Measurements from ENCODE around the gene SLCO4C1. TPM values are rescaled to one million over a fixed set of nuclear protein-coding genes. Genes with fewer than 3 reads are reported as not detected.

SLCO4C1 gene
- polyA plus RNA-seq, 1 experiment: not detected

DNA sequence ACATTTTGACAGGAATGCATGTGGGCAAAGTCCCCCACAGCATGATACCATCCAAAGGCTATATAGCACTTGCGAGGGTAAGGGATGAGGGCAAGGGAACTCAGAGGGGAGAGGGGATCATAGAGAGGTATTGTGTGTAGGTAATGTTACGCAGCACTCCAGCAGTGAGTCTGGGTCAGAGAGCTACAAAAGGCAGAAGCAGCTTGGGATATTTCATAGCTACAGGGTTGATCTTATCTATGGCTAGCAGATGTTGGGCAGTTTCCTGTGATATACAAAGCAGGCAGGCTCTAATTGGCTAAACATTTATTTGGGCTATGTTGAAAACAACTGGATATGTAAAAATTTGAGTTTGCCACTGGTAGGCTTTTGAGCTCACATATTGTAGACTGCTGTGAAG, 17.8 kb upstream of the SLCO4C1 start:
- ChIA-PET POLR2A (no interaction called here), CTCF (no interaction called here)
- no peaks in the 10 kb centered on the region for H3K36me3 ChIP-seq (ENCODE audit: control insufficient read depth, insufficient read depth, low read length)
- DNase-seq (ENCODE audit: low read depth): no peak
- no peak overlapping the region for H3K4me3 ChIP-seq (ENCODE audit: low read depth, low read length)
- TF ChIP-seq, protein P1, sequence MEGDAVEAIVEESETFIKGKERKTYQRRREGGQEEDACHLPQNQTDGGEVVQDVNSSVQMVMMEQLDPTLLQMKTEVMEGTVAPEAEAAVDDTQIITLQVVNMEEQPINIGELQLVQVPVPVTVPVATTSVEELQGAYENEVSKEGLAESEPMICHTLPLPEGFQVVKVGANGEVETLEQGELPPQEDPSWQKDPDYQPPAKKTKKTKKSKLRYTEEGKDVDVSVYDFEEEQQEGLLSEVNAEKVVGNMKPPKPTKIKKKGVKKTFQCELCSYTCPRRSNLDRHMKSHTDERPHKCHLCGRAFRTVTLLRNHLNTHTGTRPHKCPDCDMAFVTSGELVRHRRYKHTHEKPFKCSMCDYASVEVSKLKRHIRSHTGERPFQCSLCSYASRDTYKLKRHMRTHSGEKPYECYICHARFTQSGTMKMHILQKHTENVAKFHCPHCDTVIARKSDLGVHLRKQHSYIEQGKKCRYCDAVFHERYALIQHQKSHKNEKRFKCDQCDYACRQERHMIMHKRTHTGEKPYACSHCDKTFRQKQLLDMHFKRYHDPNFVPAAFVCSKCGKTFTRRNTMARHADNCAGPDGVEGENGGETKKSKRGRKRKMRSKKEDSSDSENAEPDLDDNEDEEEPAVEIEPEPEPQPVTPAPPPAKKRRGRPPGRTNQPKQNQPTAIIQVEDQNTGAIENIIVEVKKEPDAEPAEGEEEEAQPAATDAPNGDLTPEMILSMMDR (IDR thresholded peaks at IDR 0.05; ENCODE audit: insufficient read depth, low read depth, low read length): no peak
- H3K27me3 ChIP-seq (ENCODE audit: control insufficient read depth, insufficient read depth, low read length): no peaks in the 10 kb centered on the region

DNA sequence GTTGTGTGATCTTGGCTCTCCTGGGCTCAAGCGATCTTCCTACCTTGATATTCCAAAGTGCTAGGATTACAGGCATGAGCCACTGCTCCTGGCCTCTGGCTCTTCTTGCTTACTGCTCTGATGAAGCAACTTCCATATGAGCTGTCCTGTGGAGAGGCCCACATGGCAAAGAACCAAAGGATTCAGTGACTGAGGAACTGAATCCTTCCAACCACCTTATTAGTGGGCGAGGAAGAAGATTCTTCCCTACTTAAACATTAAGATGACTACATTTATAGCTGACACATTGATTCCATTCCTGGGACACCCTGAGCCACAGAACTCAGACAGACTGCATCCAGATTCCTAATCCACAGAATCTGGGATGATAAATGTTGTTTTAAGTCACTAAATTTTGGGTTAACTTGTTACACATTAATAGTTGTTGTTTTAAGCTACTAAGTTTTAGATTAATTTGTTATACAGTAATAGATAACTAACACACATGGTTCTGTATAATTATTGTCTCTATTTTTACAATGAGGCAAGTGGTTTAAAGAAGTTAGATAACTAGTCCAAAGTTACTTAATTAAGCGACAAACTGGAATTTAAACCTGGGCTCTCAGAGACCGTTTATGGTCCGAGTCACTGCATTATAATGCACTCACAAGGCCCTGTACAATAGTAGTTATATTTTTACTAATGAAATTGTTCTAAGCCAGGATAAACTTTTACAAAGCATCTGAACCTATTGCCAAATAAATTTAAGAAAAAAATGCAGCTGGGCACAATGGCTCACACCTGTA, 16.7 kb upstream of the SLCO4C1 start:
- Histone ChIP-seq H3K27me3 (ENCODE audit: control insufficient read depth, insufficient read depth, low read length) (no peaks in the 10 kb centered on the region), H3K4me3 (ENCODE audit: low read depth, low read length) (no peak overlapping the region), H3K36me3 (ENCODE audit: control insufficient read depth, insufficient read depth, low read length) (no peaks in the 10 kb centered on the region)
- no peak for DNase-seq (ENCODE audit: low read depth)
- ChIA-PET CTCF (no interaction called here), POLR2A (no interaction called here)
- TF ChIP-seq, protein P1 (IDR thresholded peaks at IDR 0.05; ENCODE audit: insufficient read depth, low read depth, low read length): no peak

DNA sequence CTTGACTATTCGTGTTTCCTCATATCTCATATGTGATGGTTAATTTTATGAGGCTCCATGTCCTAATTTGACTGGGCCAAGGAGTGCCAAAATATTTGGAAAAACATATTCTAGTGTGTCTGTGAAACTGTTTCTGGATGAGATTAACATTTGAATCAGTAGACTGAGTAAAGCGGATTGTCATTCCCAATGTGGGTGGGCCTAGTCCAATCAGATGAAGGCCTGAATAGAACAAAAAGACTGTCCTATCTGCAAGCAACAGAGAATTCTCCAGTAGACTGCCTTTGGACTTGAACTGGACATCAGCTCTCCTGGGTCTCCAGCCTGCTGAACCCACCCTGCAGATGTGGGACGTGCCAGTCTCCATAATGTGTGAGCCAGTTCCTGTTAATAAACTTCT, 13.5 kb upstream of the SLCO4C1 start:
- Histone ChIP-seq H3K4me3 (ENCODE audit: low read depth, low read length) (no peak overlapping the region), H3K36me3 (ENCODE audit: control insufficient read depth, insufficient read depth, low read length) (no peaks in the 10 kb centered on the region), H3K27me3 (ENCODE audit: control insufficient read depth, insufficient read depth, low read length) (no peaks in the 10 kb centered on the region)
- no peak for DNase-seq (ENCODE audit: low read depth)
- CTCF ChIA-PET: no interaction called here
- POLR2A ChIA-PET: no interaction called here
- TF ChIP-seq, protein P1 (IDR thresholded peaks at IDR 0.05; ENCODE audit: insufficient read depth, low read depth, low read length): no peak

DNA sequence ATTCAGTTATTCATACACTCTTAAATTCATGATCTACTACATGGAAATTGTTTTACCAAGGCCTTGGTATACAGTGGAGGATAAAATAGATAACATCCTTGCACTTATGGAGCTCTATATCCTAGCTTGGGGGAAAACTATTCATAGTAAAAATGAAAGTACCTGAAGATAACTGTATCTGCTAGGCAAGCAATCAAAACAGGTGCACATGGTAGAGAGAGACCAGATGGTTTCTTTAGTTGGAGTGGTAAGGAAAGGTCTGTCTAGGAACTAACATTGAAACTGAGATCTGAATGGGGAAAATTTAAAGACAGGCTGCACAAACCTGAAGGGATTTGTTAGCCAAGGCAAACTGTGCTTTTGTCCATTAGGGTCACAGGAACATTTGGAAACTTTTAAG, 11.1 kb upstream of the SLCO4C1 start:
- H3K36me3 ChIP-seq (ENCODE audit: control insufficient read depth, insufficient read depth, low read length): no peaks in the 10 kb centered on the region
- POLR2A ChIA-PET: no interaction called here
- CTCF ChIA-PET: no interaction called here

DNA sequence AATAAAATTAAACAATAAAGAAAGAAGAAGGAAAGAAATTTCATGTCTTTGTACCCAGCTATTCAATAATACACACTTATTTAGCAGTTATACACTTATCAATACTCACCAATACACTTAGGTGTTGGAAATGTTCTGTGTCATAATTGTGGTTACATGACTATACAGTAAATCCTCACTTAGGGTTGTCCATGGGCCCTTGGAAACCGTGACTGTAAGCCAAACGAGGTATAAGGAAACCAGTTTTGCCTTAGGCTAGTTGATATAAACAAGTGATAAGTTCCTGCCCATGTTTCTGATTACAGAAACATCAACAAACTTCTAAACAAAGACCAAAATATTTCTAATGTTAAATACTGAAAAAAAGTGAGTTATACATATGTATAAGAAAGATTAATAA, 10.0 kb upstream of the SLCO4C1 start:
- POLR2A ChIA-PET: no interaction called here
- no peaks in the 10 kb centered on the region for H3K27me3 ChIP-seq (ENCODE audit: control insufficient read depth, insufficient read depth, low read length)
- no peaks in the 10 kb centered on the region for H3K36me3 ChIP-seq (ENCODE audit: control insufficient read depth, insufficient read depth, low read length)
- TF ChIP-seq, protein P1 (IDR thresholded peaks at IDR 0.05; ENCODE audit: insufficient read depth, low read depth, low read length): no peak
- no peak for DNase-seq (ENCODE audit: low read depth)
- CTCF ChIA-PET: no interaction called here
- H3K4me3 ChIP-seq (ENCODE audit: low read depth, low read length): no peak overlapping the region

More for the DNA sequence above, 11.1 kb upstream of the SLCO4C1 start:
- no peaks in the 10 kb centered on the region for H3K27me3 ChIP-seq (ENCODE audit: control insufficient read depth, insufficient read depth, low read length)
- no peak for DNase-seq (ENCODE audit: low read depth)
- TF ChIP-seq, protein P1 (IDR thresholded peaks at IDR 0.05; ENCODE audit: insufficient read depth, low read depth, low read length): no peak
- H3K4me3 ChIP-seq (ENCODE audit: low read depth, low read length): no peak overlapping the region

Measured in BJ (cell line).